Ascending aorta (tissue), 2 donors: ENCODE data around the gene CLMN. TPM values are rescaled to one million over a fixed set of nuclear protein-coding genes. Genes with fewer than 3 reads are reported as not detected.
A peak's percentile ranks its signal among the peaks of the same experiment; 100 is the strongest.

ENCODE experiments used
- DNase-seq, 2 donors: peaks; one replicate each; pipeline ENCODE4 v3.0.0-alpha.2; 2019; ENCODE audit warnings: low spot score in 2 of 2
- H3K27ac ChIP-seq, 2 donors: fragments of 200-600 bp; sonication (generic); one replicate each; pipeline ENCODE4 v1.5.1; 2016 to 2017; ENCODE audit warnings: mild to moderate bottlenecking in 1 of 2
- H3K27me3 ChIP-seq: fragments of 200-600 bp; sonication (generic); one replicate; pipeline ENCODE4 v1.5.1; 2017
- H3K36me3 ChIP-seq, 2 donors: fragments of 200-600 bp; sonication (generic); one replicate each; pipeline ENCODE4 v1.5.1; 2016
- H3K4me1 ChIP-seq, 2 donors: fragments of 200-600 bp; sonication (generic); one replicate each; pipeline ENCODE4 v1.5.1; 2016 to 2017; ENCODE audit warnings: mild to moderate bottlenecking in 1 of 2
- H3K4me3 ChIP-seq, 2 donors: fragments of 200-600 bp; sonication (generic); one replicate each; pipeline ENCODE4 v1.5.1; 2016 to 2017; ENCODE audit warnings: mild to moderate bottlenecking in 1 of 2
- H3K9me3 ChIP-seq, 2 donors: fragments of 200-600 bp; sonication (generic); one replicate each; pipeline ENCODE4 v1.5.1; 2016
- intact Hi-C: fragments of 100-400 bp; cut with DNase I; formaldehyde crosslinking; loops from one replicate; pipeline ENCODE4 v1.15.1; 2023
- total RNA-seq: library from RNA; depleted of rRNA; stranded (reverse); fragments of >200 nt; gene quantifications from one replicate; pipeline ENCODE4 v1.1.0, GENCODE V29; 2016
- TF ChIP-seq, protein P1 (sequence below), 3 experiments: fragments of 200-600 bp in 2 of 3; fragments of 450-650 bp in 1 of 3; sonication (generic) in 2 of 3; IDR thresholded peaks; one replicate each; pipeline ENCODE4 v1.5.1; 2016 to 2019; ENCODE audit warnings: antibody characterized with exemption in 3 of 3, mild to moderate bottlenecking in 1 of 3, moderate library complexity in 1 of 3

The CLMN gene
- total RNA-seq, 1 donor from 2014 or later: 4.7 TPM

DNA sequence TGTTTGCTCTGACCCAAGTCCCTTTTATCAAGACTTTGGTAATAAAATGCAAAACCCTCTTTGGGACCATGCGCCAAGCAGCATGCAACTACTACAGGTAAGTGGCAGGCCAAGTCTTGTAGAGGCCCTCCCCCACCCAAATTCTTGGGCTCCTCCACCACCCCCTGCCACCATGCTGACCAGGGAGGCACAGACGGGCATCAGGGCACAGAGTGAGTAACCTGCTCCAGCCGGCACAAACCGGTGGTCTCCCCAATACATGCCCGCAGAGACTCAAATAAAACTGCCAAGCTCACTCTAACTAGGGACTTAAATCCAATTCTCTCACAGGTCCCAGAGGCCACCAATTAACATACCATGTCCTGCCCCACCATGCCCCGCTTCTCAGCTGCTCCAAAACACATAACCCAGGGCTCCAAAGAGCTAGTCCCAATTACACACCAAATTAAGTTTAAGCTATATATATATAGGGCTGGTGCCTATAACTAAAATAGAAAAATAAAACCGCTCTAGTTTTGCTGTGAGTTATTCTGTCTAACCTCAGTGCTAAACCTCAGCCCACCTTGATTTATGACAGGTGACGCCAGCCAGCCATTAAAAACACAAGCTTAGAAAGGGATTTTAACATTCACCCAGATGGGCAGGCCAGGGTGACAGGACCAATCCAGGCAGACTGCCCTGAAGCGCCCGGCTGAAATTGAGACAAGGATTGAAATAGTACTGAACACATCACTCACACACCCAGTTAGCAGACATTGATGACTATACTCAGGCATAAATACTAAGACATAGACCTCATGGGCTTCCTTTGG lies 81.0 kb downstream of the CLMN start:
- Histone ChIP-seq H3K36me3 (no peaks in the 10 kb centered on the region), H3K27me3 (no peaks in the 10 kb centered on the region), H3K27ac (no peak overlapping the region), H3K4me1 (no peaks in the 10 kb centered on the region), H3K4me3 (no peak overlapping the region), H3K9me3 (no peaks in the 10 kb centered on the region)
- intact Hi-C loops: no loop called here
- DNase-seq: no peak
- TF ChIP-seq, protein P1, sequence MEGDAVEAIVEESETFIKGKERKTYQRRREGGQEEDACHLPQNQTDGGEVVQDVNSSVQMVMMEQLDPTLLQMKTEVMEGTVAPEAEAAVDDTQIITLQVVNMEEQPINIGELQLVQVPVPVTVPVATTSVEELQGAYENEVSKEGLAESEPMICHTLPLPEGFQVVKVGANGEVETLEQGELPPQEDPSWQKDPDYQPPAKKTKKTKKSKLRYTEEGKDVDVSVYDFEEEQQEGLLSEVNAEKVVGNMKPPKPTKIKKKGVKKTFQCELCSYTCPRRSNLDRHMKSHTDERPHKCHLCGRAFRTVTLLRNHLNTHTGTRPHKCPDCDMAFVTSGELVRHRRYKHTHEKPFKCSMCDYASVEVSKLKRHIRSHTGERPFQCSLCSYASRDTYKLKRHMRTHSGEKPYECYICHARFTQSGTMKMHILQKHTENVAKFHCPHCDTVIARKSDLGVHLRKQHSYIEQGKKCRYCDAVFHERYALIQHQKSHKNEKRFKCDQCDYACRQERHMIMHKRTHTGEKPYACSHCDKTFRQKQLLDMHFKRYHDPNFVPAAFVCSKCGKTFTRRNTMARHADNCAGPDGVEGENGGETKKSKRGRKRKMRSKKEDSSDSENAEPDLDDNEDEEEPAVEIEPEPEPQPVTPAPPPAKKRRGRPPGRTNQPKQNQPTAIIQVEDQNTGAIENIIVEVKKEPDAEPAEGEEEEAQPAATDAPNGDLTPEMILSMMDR (IDR thresholded peaks at IDR 0.05): no peak

DNA sequence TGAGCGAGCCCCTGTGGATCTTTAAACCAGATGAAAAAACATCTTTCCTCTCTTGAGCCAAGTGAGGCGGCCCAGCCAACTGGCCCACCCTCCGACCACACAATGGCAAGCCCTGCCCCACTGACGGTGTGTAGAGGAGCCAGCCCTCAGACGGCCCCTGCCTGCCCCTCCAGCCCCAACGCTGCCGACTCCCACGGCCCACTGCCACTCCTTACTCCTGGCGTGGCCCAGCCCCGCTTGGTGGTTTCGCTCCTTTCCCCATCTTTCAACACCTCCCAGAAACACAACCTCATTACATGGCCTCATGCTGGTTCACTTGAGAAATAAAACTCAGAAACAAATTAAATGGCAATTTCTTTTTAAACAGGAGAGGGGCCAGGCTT lies 81.8 kb downstream of the CLMN start:
- Histone ChIP-seq H3K36me3 (no peaks in the 10 kb centered on the region), H3K4me1 (no peaks in the 10 kb centered on the region), H3K27ac (peak overlapping the region in 1 of 2 donors; percentile 1), H3K9me3 (no peaks in the 10 kb centered on the region), H3K4me3 (no peak overlapping the region), H3K27me3 (no peaks in the 10 kb centered on the region)
- no peak for DNase-seq
- TF ChIP-seq, protein P1 (IDR thresholded peaks at IDR 0.05): no peak
- intact Hi-C loops: no loop called here

DNA sequence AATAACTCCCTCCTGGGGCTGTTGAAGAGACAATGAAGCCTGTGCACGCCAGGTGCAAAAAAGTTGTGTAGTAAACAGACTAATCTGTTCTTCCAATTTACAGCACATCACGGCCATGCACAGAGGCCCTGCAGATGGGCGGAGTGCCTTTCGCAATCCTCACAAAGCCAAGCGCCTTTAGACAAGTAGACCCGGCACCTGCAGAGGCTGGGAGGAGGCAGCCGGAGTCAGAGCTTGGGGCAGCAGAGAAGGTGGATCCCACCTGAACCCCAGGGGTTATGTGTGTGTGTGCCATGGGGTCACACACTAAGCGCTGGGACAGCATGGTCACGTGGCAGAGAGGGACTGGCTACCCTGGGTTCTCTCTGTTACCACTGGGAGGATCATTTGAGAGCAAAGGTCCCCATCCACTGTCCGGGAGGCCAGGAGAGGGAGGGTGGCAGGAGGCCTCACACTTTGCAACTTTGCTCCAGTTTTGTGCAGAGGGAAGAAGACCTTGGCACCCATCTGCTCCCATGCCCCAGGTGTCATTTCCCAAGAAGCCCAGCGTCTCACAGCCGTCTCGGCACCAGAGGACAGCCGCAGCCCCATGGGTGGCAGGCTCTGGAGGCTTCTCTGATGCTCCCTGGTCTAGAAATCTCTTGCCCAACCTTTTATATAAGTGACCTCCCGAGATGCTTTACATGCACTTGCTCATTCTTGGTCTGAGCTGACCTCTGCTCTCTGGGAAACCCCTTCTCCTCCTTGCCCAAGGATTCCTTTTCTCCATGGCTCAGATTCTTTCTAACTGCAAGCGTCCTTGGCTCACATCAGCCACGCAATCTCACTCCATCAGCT lies 82.4 kb downstream of the CLMN start:
- no peaks in the 10 kb centered on the region for H3K4me1 ChIP-seq
- intact Hi-C loops: no loop called here
- TF ChIP-seq, protein P1 (IDR thresholded peaks at IDR 0.05): no peak

DNA sequence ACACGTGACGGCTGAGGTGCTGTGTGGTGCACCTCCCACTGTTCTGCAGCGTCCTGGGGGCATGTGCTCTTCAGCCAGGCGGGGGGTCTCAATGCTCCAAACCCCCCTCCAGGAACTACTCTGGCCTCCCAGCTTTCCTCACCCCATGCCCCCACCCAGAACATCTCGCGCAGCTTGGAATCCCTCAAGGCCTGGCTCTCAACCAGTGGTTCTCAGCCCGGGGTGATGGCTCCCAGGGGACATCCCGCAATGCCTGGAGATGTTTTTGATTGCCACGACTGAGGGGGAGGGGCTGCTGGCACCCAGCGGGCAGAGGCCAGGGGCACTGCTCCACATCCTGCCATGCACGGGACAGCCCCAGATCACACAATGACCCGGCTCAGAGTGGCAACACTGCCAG lies 83.5 kb downstream of the CLMN start:
- Histone ChIP-seq H3K9me3 (no peaks in the 10 kb centered on the region), H3K4me3 (no peak overlapping the region), H3K27me3 (no peaks in the 10 kb centered on the region), H3K36me3 (no peaks in the 10 kb centered on the region), H3K4me1 (no peaks in the 10 kb centered on the region), H3K27ac (no peak overlapping the region)
- DNase-seq: no peak
- intact Hi-C loops: no loop called here
- TF ChIP-seq, protein P1 (IDR thresholded peaks at IDR 0.05): no peak

More for the DNA sequence above, 82.4 kb downstream of the CLMN start:
- H3K27me3 ChIP-seq: no peaks in the 10 kb centered on the region
- H3K4me3 ChIP-seq: no peak overlapping the region
- DNase-seq: no peak
- no peaks in the 10 kb centered on the region for H3K9me3 ChIP-seq
- H3K27ac ChIP-seq: no peak overlapping the region
- no peaks in the 10 kb centered on the region for H3K36me3 ChIP-seq

DNA sequence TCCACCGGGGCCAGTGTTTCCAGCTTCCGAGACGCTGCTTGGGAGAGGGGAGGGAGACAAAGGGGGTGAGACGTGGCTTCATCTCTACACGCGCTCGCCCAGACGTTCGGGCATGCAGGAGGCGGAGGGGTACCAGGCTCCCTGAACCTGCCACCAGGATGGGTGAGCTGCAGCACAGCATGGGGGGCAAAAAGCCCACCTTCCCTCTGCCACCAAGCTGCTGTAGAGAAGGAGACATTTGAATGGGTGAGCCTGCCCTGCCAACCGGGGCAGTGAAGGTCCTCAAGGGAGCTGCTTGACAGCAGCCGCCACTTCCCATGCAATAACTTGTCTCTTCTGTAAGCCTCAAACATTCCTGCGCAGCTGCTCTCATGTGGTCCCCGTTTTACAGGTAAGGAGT lies 83.9 kb downstream of the CLMN start:
- Histone ChIP-seq H3K4me1 (no peaks in the 10 kb centered on the region), H3K27ac (no peak overlapping the region), H3K36me3 (no peaks in the 10 kb centered on the region), H3K9me3 (no peaks in the 10 kb centered on the region), H3K4me3 (no peak overlapping the region), H3K27me3 (no peaks in the 10 kb centered on the region)
- TF ChIP-seq, protein P1 (IDR thresholded peaks at IDR 0.05): no peak
- intact Hi-C loops: no loop called here
- DNase-seq: no peak
